ENCODE results near the gene KRT7.

The KRT7 gene

DNA sequence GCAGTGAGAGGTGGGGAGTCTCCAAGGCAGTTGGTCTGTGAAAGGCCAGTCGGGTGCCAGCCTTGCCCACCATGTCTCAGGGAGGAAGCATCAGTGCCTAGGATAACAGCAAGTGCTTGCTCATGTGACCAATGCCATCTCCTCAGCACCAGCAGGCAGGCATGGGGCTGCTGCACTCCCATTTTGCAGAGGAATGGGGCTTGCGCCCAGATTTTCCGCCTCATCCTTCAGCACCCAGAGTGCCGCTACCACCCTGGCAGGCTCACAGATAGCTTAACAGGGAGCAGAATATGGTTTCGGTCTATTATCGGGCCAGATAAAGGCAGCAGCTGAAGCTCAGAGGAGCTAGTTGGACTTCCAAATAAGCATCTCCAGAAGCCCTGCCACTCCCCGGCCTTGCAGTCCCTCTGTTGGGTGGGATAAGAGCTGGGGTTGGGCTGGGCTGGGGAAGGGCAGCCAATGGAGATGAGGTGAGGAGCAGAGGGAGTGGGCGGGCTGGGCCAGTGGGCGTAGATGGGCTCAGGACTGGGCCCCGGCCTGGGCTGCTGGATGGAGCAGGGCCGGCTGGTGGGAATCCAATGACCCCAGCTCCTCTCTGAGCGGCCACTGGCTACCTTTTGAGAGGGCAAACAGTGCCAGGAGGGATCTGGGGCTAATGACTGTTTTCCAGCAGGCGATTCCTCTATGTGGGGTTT is 32.8 kb upstream of the KRT7 start:
- DNase-seq = no peak

DNA sequence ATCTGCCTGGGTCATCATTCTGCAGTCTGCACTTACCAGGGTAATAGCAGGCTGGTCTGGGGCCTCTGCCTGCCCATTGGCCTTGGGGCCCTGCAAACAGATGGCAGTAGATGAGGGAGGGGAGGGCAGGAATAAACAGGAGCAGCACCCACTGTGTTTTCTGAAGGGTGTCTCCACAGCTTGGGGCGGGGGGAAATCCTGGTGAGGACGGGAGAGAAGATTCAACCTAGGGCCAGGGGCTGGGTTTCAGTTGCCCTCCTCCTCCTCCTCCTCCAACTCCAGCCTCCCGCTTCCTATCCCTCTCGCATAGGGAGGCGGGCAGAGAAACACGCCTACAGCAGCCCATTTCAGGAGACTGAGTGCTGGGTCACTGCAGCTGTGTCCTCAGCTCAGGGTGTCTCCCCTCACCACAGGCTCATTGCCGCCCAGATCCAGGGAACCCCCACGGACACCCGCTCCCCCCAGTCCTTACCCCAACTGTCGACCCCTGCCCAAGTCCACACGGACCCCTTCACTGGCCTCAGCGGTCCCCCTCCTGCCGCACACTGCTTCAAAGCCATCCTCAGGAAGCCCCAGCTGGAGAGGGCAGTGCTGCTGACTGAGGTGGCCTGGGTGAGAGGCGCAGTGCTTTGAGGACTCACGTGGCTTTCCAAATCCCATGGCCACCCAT is 32.1 kb upstream of the KRT7 start:
- DNase-seq = no peak

DNA sequence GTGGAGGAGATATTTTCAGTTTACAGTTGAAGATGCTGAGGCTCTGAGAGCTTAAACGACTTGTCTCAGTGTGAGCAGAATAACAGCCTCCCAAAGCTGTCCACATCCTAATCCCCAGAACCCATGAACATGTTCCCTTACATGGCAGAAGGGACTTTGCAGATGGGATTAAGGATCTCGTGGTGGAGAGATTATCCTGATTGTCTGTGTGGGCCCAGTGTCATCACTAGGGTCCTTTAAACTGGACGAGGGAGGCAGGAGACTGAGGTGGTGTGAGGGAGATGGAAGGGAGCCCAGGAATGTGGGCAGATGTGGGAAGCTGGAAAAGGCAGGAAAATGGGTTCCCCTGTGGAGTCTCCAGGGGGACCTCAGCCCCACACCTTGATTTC is 31.6 kb upstream of the KRT7 start:
- DNase-seq = no peak

DNA sequence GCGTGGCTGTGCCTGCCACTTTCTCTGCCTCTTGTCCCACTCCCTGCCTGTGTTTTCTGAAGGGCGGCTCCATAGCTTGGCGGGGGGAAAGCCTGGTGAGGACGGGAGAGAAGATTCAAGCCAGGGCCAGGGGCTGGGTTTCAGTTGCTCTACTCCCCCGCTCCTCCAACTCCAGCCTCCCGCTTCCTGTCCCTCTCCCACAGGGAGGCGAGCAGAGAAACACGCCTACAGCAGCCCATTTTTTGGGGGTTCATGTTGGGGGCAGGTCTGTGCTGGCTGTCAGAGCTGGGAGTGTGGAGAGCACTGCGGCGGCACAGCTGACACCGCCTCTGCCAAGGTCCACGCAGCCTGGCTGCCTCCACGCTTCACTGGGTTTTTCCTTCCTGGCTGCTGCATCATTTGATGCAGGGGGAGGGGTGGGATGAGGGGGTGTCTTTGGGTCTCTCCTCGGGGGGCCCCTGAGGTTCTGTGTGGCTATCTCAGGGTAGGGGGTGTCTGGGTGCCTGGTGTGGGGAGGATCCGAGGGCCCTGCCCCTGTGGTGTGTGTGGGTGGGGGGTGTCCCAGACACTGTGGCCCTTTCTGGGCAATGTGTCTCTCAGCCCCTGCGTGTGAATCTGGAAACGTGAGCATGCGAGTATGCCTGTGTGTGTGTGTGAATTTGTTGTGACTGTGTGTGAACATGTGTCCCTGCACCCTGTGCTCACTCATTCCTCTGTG is 30.5 kb upstream of the KRT7 start:
- no peak for DNase-seq

DNA sequence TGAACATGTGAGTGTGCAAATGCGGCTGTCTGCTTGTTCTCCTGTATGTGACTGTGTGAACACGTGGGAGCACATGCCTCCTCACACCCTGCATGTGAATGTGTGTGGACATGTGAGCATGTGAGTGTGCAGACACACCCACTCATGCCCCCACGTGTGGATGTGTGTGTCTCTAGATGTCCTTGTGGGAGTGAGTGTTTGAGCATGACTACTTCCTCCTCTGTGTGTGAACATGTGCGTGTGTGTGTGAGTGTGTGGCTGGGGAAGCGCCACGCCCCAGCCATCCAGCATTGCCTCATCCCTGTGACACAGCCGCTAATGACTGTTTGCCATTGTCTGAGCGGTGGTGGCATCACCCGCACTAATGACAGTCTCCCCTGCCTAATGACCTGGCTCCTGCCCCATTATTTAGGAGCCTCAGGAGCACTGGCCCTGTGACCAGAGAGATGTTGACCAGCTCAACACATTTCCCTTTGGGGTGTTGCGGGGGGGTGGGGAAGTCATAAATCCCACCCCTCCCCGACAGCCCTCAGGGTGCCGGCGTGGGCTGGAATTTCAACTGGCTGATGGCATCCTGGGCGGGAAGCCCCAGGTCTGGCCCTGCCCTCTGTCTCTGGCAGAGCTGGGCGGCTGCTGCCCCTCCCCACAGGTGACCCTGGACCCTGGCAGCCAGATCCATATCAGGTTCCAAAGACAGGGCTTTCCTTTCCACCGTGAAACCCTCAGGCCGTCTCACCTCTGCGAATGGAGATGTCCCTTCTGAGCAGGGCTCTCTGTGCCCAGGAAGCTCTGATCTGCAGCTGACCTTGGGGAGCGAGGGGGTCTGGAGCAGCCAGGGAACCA is 29.7 kb upstream of the KRT7 start:
- DNase-seq = no peak

DNA sequence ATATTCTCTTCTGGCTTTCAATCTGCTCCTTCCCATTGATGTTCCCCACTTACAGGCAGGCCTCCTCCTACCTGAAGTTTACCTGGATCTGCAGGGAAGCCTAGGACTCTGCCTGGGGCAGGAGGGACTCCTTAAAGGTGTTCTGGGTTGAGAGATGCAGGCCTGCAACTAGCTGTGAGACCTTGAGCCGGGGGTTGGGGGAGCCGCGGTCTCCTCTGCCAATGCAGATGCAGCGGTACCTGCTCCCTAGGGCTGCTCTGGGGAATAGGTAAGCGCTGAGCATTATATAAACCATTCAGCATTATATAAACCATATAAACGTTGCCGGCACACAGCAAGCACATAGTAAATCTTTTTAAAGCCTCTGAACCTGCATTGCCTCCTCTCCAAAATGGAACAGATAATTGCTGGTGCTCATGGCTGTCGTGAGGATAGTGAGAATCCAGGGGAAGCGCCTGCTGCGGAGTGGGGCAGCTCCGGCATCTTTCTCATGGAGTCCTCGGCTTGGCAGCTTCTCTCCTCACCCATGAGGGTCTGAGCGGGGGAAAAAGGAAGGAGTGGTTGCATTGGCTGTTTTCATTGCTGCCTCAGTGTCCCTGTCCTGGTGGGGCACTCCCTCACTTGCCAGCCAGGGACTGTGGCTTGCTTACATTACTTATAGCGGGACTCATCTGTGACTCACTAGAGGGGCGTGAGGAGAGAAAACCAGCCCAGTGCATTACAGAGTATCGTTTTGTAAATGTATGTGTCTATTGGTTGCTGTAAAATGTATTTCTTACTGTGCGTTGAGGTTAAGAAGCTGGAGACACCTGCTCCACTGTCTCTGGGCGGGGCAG is 28.7 kb upstream of the KRT7 start:
- DNase-seq = no peak

DNA sequence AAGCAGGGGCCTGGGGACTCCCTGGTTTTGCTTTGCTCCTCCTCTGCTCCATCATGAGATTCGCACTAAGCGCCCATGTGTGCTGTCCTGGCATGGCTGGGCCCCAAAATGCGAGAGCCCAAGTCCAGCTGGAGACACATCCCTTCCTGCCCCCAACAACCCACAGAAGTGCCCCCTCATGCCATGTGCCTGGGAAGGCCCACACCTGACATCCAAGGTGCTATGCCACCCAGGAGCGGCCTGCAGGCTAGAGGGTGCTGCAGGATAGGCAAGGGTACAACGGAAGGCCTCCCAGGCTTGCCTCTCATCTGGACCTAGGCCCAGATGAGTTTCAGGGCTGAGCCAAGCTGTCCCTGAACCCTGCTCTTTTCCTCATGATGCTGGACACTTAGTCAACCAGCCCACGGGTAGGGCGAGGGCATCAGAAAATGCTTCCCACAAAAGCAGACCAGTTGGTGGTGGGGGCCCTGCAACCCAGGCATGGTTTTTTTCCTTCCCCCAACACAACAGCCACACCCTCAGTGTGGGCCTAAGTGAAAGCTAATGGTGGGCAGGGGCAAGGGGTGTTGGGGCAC is 28.0 kb upstream of the KRT7 start:
- DNase-seq = no peak

DNA sequence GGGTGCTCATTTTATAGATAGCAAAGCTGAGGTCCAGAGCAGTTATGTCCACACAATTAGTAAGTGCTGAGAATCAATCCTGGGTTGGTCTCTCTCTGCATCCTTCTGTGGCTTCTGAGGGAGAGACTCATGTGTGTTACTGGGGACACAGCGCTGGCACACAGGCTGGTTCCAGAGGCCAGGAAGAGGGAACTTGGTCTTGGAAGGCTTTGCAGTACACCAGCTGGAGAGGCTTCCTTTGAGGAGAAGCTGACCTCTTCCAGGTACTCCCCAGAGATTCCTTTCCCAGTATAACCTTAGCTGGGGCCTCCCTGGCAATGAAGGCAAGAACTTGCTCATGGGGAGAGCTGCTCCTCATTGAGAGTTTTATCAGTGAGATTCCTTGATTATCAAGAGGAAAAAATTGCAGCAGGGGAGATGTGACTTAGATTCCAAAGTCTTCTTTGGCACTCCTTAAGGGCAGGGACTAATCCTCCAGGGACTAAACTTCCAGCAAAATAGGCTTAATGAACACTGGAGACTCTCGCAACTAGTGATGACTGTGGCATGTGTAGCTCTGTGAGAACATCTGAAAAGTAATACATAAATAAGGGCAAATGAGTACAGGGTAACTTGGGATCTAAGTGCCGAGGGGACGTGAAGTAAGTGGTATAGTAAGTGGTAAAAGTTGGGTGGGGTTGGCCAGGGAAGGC is 27.3 kb upstream of the KRT7 start:
- no peak for DNase-seq

DNA sequence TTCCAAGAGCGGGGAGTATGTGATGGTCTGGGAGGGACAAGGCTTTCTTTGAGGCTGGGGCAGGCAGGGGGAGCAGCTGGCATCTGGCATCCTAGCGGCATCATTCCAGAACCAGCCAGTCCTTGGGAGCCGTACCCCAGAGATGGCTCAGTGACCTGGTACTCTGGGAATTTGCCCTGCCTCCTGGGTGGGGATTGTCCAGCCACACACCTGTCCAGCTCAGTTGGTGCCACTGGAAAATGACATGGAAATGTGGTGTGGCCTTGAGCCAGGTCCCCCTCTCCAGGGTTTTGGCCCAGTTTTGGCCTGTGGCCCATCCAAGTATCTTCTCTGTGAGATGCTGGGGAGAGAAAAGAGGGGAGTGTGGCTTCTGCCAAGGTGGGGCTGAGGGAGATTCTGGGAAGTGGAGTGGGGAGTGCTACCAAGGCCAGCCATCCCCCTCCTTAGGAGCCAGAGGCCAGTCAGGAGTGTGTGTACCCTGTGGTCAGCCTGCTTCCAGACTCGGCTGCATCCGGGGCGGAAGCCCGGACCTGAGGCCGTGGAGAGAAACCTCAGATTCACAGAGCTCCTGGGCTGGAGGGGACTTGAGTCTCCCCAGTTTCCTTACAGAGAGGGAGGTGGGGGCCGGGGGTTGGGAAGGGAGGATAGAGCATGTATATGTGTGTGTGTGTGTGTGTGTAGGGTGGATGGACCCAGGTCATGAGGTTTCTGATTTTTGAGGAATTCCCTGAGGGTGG is 26.6 kb upstream of the KRT7 start:
- DNase-seq = peak; percentile 3

DNA sequence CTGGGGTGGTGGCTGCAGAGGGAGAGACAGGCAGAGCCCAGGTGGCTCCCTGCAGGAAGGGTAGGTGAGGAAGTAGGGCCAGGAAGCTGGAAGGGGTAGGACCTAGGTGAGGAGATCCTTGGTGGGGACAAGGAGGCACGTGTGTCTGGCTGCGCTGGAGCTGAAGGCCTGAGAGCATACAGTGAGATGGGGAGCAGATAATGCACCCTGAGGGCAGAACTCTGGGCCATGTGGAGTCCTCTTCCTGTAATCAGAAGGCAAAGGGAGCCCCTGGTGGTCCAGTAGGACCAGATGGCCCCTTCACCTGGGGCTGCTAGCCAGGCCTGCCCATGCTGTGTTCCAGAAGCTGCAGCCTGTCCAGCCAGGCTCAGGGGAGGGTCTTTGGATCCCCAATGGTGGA is 25.9 kb upstream of the KRT7 start:
- DNase-seq = peak; percentile 13

DNA sequence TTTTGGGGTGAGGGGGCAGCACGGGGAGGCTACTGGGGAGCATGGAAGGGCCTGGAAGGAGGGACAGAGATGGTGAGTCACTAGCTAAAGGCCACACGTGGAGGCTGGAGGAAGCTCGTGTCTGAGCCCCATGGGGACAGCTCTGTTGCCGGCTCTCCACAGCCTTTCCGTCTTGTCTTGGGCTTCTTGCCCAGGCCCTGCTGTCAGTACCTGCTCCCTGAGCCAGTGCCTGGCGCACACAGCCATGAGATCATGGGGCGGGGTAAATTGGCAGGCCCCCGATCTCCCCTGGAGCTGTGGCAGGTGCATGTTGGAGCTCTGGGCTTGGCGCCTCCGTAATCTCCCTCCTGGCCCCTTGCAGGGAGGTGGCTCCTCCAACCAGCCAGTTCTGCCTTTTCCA is 25.1 kb upstream of the KRT7 start:
- DNase-seq = no peak

DNA sequence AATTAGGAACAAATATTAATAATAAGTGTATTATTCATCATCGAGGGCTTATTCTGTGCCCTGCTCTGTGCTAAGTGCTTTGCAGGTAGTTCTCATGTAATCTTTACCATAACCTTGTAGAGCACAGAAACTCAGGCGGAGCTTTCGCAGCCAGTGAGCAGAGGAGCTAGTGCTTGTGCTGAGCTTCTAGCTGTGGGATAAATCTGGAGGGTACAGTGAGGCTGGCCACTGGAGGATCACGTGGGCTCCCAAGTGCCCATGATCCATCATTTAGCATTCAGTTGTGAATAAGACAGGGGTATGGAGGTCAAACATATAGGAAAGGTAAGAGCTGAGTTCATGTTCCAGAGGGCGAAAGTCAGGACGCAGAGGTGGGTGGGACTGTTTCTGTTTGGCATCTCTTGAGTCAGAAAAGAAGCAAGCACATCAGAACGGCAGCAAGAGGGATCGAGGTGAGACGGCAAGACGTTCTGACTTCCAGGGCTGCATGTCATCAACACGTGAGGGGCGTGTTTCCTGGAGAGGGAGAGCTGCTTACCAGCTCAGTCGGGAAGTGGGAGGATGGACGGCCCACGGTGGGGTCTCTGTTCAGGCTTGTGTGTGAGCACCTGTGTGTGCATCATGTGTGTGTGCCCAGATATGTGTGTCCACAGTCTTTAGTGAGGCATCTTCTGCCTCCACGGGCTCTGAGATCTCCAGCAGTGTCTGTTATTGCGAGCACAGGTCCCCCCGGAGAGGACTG is 24.4 kb upstream of the KRT7 start:
- no peak for DNase-seq

DNA sequence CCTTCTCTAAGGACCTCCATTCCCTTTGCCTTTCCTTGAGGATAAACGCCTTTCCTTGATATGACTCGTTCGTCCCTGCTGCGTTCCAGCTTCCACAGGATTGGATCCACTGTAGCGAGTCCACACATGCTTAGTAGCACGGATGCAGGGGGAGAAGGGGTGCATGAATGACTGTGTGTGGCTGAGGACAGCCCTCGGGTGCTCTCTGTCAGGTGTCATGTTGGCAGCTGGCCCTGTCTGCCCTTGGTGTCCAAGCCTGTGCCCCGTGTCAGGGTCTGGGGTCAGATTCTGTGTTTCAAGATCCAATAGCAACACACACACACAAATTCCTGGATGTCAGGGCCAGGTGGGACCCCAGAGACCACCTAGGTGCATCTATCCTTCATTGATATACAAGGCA is 23.7 kb upstream of the KRT7 start:
- no peak for DNase-seq

DNA sequence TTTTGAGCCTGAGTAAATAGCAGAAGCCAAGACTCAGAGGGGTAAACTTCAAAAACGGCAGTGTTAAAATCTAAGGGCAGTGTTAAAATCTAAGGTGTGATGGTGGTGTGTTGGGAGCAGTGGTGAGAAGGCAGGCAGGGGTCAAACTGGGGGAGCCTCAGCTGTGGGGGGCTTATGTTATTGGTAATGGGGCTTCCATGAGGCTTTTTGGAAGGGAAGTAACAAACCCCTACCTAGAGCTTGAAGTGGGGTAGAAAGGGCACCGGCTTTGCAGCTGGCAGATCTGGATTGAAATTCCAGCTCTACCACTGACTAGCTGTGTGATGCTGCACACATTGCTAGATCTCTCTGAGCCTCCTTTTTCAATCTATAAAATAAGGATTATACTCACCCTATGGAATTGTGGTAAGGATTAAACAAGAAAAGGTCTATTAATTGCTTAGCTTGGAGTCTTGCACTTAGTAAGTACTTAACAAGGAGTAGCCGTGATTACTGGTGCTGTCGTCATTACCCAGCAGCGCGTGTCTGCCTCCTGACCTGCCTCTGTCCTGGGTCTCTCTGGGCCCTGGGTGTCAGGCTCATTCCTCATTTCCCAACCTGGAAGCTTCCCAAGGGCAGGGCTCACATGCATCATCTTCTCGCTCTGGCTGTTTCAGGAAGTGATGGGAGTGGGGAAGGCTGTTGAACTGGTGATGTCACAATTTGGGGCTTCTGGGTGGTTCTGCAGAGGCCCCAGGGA is 22.7 kb upstream of the KRT7 start:
- DNase-seq = no peak

DNA sequence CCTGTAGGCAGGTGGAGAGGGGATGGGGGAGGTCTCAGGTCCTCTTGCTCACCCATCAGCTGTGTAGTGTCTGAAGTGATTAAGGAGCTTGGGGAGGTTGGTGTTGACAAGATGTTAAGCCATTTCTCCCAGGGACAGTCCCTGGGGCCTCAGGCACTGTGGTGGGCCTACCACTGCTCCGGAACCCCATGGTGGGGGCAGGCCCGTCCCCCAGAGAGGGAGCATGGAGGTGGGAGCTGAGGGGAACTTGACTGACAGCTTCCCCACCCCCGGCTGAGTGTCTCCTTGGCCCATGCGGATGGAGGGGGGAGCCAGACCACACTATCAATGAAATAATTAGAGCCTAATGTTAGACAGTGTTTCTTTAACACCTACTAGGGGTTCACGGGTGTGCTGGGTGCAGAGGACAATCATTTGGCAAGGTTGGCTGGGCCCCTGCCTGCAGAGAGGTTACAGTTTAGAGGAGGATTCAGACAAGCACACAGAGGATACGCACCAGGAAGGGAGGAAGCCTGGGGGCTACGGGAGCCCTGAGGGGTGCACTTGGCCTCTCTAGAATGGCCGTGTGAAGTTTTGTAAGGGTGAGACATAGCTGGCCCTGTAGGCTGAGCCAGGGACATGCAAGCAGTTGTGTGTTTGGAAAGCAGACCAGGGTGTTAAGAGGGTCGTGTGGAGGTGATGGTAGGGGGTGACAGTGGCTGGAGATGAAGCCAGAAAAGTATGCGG is 22.0 kb upstream of the KRT7 start:
- no peak for DNase-seq

DNA sequence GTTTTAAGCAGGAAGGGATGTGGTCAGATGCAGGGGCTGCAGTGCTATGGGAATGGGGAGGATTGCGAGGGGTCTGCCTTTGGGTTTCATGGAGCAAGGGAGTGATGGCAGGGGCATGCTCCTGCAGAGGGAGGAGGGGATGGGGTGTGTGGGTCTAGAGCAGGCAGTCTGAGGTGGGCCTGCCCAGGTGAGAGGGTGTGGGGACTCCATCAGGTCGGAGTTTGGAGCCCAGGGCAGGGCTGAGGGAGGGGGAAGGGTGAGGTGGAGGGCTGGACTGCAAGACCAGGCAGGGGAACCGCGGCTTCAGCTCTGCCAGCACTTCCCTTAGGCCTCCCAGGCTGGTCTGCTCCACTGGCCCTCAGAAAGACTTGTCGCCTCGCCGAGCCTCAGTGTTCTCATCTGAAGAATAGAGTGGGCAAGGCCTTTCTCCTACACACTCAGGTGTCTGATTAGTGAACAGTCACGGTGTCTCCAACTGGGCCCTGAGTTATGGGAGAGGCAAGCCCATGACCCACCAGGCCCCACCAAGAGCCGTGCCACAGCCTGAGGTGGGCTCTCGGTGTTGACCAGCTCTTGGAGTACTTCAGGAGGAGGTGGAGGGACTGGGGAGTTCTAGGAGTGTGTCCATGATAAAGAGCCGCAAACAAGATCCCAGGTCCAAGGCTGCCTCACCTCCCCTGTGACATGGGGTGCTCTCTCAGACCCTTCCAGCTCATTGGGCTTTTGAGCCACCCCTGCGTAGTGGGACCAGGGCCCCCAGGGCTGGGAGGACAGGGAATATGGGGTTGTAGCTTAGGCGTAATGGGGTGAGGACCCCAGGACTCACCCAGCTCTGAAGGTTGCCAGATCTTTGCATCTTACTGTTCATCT is 21.1 kb upstream of the KRT7 start:
- DNase-seq = no peak

Data from activated T-cell treated with anti-CD3 and anti-CD28 coated beads, Interleukin-2, amount 50 U/mL, for 1 hour (primary cell).